Measurements from ENCODE around the gene OGFOD1. TPM values are rescaled to one million over a fixed set of nuclear protein-coding genes. Genes with fewer than 3 reads are reported as not detected.

The OGFOD1 gene
- total RNA-seq, 1 donor from 2014 or later, result 45.9 TPM

DNA sequence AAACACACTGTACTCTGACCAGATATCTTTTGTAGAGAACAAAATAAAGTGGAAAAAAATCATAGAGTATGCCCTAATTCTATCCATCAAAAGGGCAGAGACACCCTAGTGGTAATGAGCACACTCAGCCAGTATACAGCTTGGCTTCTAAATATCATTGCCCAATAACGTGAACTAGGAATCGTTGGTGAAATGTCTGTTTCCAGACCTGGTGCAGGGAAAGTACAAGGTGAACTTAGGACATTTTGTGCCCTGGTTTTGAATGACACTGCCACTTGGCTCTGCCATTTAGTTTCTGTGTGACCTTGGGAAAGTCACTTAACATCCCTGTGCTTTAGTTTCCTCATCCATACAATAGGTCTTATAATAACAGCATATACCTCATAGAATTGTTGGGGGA is 39.7 kb upstream of the OGFOD1 start:
- TF ChIP-seq, protein P1, sequence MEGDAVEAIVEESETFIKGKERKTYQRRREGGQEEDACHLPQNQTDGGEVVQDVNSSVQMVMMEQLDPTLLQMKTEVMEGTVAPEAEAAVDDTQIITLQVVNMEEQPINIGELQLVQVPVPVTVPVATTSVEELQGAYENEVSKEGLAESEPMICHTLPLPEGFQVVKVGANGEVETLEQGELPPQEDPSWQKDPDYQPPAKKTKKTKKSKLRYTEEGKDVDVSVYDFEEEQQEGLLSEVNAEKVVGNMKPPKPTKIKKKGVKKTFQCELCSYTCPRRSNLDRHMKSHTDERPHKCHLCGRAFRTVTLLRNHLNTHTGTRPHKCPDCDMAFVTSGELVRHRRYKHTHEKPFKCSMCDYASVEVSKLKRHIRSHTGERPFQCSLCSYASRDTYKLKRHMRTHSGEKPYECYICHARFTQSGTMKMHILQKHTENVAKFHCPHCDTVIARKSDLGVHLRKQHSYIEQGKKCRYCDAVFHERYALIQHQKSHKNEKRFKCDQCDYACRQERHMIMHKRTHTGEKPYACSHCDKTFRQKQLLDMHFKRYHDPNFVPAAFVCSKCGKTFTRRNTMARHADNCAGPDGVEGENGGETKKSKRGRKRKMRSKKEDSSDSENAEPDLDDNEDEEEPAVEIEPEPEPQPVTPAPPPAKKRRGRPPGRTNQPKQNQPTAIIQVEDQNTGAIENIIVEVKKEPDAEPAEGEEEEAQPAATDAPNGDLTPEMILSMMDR (conservative IDR thresholded peaks at IDR 0.05), result no peak
- Mint-ChIP-seq H3K4me3 (no peak overlapping the region), H3K36me3 (peaks cover 36% of the 10 kb centered on the region), H3K27me3 (no peaks in the 10 kb centered on the region), H3K9me3 (no peaks in the 10 kb centered on the region), H3K27ac (no peak overlapping the region), H3K4me1 (ENCODE audit: unreplicated experiment) (peaks cover 6% of the 10 kb centered on the region)
- no peak for DNase-seq (ENCODE audit: extremely low spot score, unreplicated experiment)

GRCh38 chr16:56413381-56413780 is 38.0 kb upstream of the OGFOD1 start:
- peaks cover 6% of the 10 kb centered on the region for H3K4me1 Mint-ChIP-seq (ENCODE audit: unreplicated experiment)
- DNase-seq (ENCODE audit: extremely low spot score, unreplicated experiment), result no peak

GRCh38 chr16:56414366-56414765 is 37.0 kb upstream of the OGFOD1 start:
- H3K9me3 Mint-ChIP-seq, result no peaks in the 10 kb centered on the region
- H3K4me1 Mint-ChIP-seq (ENCODE audit: unreplicated experiment), result peaks cover 6% of the 10 kb centered on the region
- peaks cover 23% of the 10 kb centered on the region for H3K36me3 Mint-ChIP-seq
- no peak overlapping the region for H3K27ac Mint-ChIP-seq
- TF ChIP-seq, protein P1 (conservative IDR thresholded peaks at IDR 0.05), result no peak
- no peak overlapping the region for H3K4me3 Mint-ChIP-seq
- no peaks in the 10 kb centered on the region for H3K27me3 Mint-ChIP-seq
- DNase-seq (ENCODE audit: extremely low spot score, unreplicated experiment), result no peak

More at GRCh38 chr16:56413381-56413780, 38.0 kb upstream of the OGFOD1 start:
- Mint-ChIP-seq H3K27me3 (no peaks in the 10 kb centered on the region), H3K4me3 (no peak overlapping the region), H3K36me3 (peaks cover 33% of the 10 kb centered on the region), H3K27ac (no peak overlapping the region), H3K9me3 (no peaks in the 10 kb centered on the region)
- TF ChIP-seq, protein P1 (conservative IDR thresholded peaks at IDR 0.05), result no peak

- Mint-ChIP-seq H3K4me1 (ENCODE audit: unreplicated experiment) (peaks cover 6% of the 10 kb centered on the region), H3K36me3 (peaks cover 26% of the 10 kb centered on the region), H3K9me3 (no peaks in the 10 kb centered on the region), H3K27me3 (no peaks in the 10 kb centered on the region), H3K4me3 (no peak overlapping the region), H3K27ac (no peak overlapping the region)
- no peak for DNase-seq (ENCODE audit: extremely low spot score, unreplicated experiment)
- TF ChIP-seq, protein P1 (conservative IDR thresholded peaks at IDR 0.05), result no peak
Observed at GRCh38 chr16:56415875-56416274, 35.5 kb upstream of the OGFOD1 start.

DNA sequence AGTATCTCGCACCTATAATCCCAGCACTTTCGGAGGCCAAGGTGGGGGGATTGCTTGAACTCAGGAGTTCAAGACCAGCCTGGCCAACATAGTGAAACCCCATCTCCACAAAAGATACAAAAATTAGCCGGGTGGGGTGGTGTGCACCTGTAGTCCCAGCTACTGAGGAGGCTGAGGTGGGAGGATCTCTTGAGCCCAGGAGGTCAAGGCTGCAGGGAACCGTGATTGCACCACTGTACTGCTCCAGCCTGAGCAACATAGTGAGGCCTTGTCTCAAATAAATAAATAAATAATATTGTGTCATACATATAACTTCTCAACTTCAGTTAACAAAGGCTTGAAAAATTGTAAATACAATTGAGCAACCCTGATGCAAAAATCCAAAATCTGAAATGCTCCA is 34.2 kb upstream of the OGFOD1 start:
- Mint-ChIP-seq H3K9me3 (no peaks in the 10 kb centered on the region), H3K27me3 (no peaks in the 10 kb centered on the region), H3K36me3 (peaks cover 18% of the 10 kb centered on the region)

More for the DNA sequence above, 34.2 kb upstream of the OGFOD1 start:
- DNase-seq (ENCODE audit: extremely low spot score, unreplicated experiment), result no peak
- Mint-ChIP-seq H3K4me1 (ENCODE audit: unreplicated experiment) (peaks cover 10% of the 10 kb centered on the region), H3K4me3 (no peak overlapping the region), H3K27ac (no peak overlapping the region)
- TF ChIP-seq, protein P1 (conservative IDR thresholded peaks at IDR 0.05), result no peak
